ENCODE results near the gene PTTG1. TPM values are rescaled to one million over a fixed set of nuclear protein-coding genes. Genes with fewer than 3 reads are reported as not detected.
"Not testable (repeated sequence)": the region's sequence is repeated elsewhere in the genome, so short reads cannot be mapped to it uniquely, and the experiment has no call there.

Gene PTTG1
- total and polyA plus RNA-seq, 2 experiments from 2014 or later, result 394 to 620 TPM

DNA sequence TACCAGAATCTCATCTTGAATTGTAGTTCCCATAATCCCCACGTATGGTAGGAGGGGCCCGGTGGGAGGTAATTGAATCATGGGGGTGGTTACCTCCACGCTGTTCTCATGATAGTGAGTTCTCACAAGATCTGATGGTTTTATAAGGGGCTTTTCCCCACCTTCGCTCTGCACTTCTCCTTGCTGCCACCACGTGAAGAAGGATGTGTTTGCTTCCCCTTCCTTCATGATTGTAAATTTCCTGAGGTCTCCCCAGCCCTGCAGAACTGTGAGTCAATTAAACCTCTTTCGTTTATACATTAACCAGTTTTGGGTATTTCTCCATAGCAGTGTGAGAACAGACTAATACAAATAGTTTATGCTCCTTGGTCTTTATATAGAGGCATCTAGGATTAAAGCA is 15.0 kb downstream of the PTTG1 start:
- not testable (repeated sequence) for H3K79me2 ChIP-seq (replicated peaks; ENCODE audit: insufficient read depth); ATAC-seq; H3K27ac ChIP-seq (ENCODE audit: low read depth); H3K27me3 ChIP-seq (ENCODE audit: insufficient read depth); H3K4me2 ChIP-seq; H3F3A ChIP-seq (replicated peaks; ENCODE audit: low read depth); H3K9me2 ChIP-seq (ENCODE audit: insufficient read depth); H3K27ac Mint-ChIP-seq; H3K36me3 ChIP-seq (ENCODE audit: insufficient read depth); H3K4me1 ChIP-seq (ENCODE audit: insufficient read depth); H3K4me3 ChIP-seq; H3K4me3 Mint-ChIP-seq; H3K27me3 Mint-ChIP-seq (ENCODE audit: insufficient read depth, low read depth, poor library complexity); H3K4me1 Mint-ChIP-seq; H3K36me3 Mint-ChIP-seq (ENCODE audit: low read depth); DNase-seq (ENCODE audit: low spot score); H4K20me1 ChIP-seq (replicated peaks; ENCODE audit: insufficient read depth); H3K9me3 Mint-ChIP-seq
- peak overlapping the region; percentile 69; the same call in 1 of the 2 replicates for H2AFZ ChIP-seq

DNA sequence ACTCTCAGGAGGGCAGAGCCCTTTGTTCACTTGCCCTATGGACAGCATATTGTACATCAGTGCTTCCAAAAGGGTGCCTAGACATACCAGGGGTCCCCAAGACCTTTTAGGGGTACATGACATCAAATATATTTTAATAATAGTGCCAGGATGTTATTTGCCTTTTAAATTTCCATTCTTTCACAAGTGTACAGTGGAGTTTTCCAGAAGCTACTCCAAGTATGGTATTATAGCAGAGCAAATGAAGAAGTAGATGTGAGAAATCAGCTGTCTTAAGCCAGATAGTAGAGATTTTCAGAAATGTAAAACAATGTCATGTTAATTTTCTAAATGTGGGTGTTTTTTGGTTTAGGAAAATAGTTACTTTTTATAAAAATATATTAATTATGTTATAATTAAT is 15.6 kb downstream of the PTTG1 start:
- no peak overlapping the region for H3K27ac Mint-ChIP-seq
- Histone ChIP-seq H3K27me3 (ENCODE audit: insufficient read depth) (no peaks in the 10 kb centered on the region), H3K27ac (ENCODE audit: low read depth) (no peak overlapping the region), H2AFZ (no peak overlapping the region), H4K20me1 (replicated peaks; ENCODE audit: insufficient read depth) (no peaks in the 10 kb centered on the region), H3K36me3 (ENCODE audit: insufficient read depth) (no peaks in the 10 kb centered on the region), H3K4me3 (no peak overlapping the region), H3K4me1 (ENCODE audit: insufficient read depth) (no peaks in the 10 kb centered on the region), H3K79me2 (replicated peaks; ENCODE audit: insufficient read depth) (no peaks in the 10 kb centered on the region), H3K4me2 (no peak overlapping the region), H3K9me2 (ENCODE audit: insufficient read depth) (no peaks in the 10 kb centered on the region), H3F3A (replicated peaks; ENCODE audit: low read depth) (no peaks in the 10 kb centered on the region)
- peaks cover 5% of the 10 kb centered on the region; the same call in 2 of the 3 replicates for H3K4me1 Mint-ChIP-seq
- H3K4me3 Mint-ChIP-seq, result no peak overlapping the region
- no peaks in the 10 kb centered on the region for H3K9me3 Mint-ChIP-seq
- H3K27me3 Mint-ChIP-seq (ENCODE audit: insufficient read depth, low read depth, poor library complexity), result peaks cover 2% of the 10 kb centered on the region
- H3K36me3 Mint-ChIP-seq (ENCODE audit: low read depth), result no peaks in the 10 kb centered on the region
- no peak for ATAC-seq
- DNase-seq (ENCODE audit: low spot score), result no peak
- TF ChIP-seq, protein P1, sequence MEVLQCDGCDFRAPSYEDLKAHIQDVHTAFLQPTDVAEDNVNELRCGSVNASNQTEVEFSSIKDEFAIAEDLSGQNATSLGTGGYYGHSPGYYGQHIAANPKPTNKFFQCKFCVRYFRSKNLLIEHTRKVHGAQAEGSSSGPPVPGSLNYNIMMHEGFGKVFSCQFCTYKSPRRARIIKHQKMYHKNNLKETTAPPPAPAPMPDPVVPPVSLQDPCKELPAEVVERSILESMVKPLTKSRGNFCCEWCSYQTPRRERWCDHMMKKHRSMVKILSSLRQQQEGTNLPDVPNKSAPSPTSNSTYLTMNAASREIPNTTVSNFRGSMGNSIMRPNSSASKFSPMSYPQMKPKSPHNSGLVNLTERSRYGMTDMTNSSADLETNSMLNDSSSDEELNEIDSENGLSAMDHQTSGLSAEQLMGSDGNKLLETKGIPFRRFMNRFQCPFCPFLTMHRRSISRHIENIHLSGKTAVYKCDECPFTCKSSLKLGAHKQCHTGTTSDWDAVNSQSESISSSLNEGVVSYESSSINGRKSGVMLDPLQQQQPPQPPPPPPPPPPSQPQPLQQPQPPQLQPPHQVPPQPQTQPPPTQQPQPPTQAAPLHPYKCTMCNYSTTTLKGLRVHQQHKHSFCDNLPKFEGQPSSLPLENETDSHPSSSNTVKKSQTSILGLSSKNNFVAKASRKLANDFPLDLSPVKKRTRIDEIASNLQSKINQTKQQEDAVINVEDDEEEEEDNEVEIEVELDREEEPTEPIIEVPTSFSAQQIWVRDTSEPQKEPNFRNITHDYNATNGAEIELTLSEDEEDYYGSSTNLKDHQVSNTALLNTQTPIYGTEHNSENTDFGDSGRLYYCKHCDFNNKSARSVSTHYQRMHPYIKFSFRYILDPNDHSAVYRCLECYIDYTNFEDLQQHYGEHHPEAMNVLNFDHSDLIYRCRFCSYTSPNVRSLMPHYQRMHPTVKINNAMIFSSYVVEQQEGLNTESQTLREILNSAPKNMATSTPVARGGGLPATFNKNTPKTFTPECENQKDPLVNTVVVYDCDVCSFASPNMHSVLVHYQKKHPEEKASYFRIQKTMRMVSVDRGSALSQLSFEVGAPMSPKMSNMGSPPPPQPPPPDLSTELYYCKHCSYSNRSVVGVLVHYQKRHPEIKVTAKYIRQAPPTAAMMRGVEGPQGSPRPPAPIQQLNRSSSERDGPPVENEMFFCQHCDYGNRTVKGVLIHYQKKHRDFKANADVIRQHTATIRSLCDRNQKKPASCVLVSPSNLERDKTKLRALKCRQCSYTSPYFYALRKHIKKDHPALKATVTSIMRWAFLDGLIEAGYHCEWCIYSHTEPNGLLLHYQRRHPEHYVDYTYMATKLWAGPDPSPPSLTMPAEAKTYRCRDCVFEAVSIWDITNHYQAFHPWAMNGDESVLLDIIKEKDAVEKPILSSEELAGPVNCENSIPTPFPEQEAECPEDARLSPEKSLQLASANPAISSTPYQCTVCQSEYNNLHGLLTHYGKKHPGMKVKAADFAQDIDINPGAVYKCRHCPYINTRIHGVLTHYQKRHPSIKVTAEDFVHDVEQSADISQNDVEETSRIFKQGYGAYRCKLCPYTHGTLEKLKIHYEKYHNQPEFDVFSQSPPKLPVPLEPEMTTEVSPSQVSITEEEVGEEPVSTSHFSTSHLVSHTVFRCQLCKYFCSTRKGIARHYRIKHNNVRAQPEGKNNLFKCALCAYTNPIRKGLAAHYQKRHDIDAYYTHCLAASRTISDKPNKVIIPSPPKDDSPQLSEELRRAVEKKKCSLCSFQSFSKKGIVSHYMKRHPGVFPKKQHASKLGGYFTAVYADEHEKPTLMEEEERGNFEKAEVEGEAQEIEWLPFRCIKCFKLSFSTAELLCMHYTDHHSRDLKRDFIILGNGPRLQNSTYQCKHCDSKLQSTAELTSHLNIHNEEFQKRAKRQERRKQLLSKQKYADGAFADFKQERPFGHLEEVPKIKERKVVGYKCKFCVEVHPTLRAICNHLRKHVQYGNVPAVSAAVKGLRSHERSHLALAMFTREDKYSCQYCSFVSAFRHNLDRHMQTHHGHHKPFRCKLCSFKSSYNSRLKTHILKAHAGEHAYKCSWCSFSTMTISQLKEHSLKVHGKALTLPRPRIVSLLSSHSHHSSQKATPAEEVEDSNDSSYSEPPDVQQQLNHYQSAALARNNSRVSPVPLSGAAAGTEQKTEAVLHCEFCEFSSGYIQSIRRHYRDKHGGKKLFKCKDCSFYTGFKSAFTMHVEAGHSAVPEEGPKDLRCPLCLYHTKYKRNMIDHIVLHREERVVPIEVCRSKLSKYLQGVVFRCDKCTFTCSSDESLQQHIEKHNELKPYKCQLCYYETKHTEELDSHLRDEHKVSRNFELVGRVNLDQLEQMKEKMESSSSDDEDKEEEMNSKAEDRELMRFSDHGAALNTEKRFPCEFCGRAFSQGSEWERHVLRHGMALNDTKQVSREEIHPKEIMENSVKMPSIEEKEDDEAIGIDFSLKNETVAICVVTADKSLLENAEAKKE (CRISPR knock-in tag; IDR thresholded peaks at IDR 0.05), result no peak
- no peak for TF ChIP-seq EZH2 (IDR thresholded peaks at IDR 0.05; ENCODE audit: low read depth, unreplicated experiment)
- TF ChIP-seq, protein P2, sequence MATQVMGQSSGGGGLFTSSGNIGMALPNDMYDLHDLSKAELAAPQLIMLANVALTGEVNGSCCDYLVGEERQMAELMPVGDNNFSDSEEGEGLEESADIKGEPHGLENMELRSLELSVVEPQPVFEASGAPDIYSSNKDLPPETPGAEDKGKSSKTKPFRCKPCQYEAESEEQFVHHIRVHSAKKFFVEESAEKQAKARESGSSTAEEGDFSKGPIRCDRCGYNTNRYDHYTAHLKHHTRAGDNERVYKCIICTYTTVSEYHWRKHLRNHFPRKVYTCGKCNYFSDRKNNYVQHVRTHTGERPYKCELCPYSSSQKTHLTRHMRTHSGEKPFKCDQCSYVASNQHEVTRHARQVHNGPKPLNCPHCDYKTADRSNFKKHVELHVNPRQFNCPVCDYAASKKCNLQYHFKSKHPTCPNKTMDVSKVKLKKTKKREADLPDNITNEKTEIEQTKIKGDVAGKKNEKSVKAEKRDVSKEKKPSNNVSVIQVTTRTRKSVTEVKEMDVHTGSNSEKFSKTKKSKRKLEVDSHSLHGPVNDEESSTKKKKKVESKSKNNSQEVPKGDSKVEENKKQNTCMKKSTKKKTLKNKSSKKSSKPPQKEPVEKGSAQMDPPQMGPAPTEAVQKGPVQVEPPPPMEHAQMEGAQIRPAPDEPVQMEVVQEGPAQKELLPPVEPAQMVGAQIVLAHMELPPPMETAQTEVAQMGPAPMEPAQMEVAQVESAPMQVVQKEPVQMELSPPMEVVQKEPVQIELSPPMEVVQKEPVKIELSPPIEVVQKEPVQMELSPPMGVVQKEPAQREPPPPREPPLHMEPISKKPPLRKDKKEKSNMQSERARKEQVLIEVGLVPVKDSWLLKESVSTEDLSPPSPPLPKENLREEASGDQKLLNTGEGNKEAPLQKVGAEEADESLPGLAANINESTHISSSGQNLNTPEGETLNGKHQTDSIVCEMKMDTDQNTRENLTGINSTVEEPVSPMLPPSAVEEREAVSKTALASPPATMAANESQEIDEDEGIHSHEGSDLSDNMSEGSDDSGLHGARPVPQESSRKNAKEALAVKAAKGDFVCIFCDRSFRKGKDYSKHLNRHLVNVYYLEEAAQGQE (IDR thresholded peaks at IDR 0.05; ENCODE audit: unreplicated experiment), result no peak
- TF ChIP-seq CREB1 (CRISPR knock-in tag; IDR thresholded peaks at IDR 0.05; ENCODE audit: low read depth), result no peak
- no peak for TF ChIP-seq JUNB (IDR thresholded peaks at IDR 0.05; ENCODE audit: unreplicated experiment)
- TF ChIP-seq, protein P3, sequence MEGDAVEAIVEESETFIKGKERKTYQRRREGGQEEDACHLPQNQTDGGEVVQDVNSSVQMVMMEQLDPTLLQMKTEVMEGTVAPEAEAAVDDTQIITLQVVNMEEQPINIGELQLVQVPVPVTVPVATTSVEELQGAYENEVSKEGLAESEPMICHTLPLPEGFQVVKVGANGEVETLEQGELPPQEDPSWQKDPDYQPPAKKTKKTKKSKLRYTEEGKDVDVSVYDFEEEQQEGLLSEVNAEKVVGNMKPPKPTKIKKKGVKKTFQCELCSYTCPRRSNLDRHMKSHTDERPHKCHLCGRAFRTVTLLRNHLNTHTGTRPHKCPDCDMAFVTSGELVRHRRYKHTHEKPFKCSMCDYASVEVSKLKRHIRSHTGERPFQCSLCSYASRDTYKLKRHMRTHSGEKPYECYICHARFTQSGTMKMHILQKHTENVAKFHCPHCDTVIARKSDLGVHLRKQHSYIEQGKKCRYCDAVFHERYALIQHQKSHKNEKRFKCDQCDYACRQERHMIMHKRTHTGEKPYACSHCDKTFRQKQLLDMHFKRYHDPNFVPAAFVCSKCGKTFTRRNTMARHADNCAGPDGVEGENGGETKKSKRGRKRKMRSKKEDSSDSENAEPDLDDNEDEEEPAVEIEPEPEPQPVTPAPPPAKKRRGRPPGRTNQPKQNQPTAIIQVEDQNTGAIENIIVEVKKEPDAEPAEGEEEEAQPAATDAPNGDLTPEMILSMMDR (conservative IDR thresholded peaks at IDR 0.05; ENCODE audit: low read depth in 2 of 2), result no peak
- TF ChIP-seq ZNF331 (CRISPR knock-in tag; IDR thresholded peaks at IDR 0.05; ENCODE audit: low read depth), result no peak
- TF ChIP-seq ZNF114 (CRISPR knock-in tag; IDR thresholded peaks at IDR 0.05), result no peak
- no peak for TF ChIP-seq STAT1 (IDR thresholded peaks at IDR 0.05; ENCODE audit: unreplicated experiment)
- no peak for TF ChIP-seq EZH2phosphoT487 (IDR thresholded peaks at IDR 0.05; ENCODE audit: unreplicated experiment)
